IMR-90 (cell line): ENCODE results near the gene EFEMP1. TPM values are rescaled to one million over a fixed set of nuclear protein-coding genes. Genes with fewer than 3 reads are reported as not detected.
A peak's percentile ranks its signal among the peaks of the same experiment; 100 is the strongest.

ENCODE experiments used
- ATAC-seq: fragments of 200-7000 bp; cut with Tn5 transposase; 2 replicates; pipeline ENCODE4 v1.9.1; 2020; ENCODE audit warnings: low read depth, mild to moderate bottlenecking, moderate library complexity
- BruUV-seq: library from RNA; stranded (reverse); fragments of 400-500 nt; replicated peaks from 2 replicates; lab custom pipeline; 2021; lab: Mats Ljungman, UMichigan
- CTCF ChIA-PET: fragments of 300-600 bp; formaldehyde crosslinking; extraction: SDS; loops from one replicate; lab custom pipeline; 2021; ENCODE audit warnings: antibody characterized with exemption; lab: Yijun Ruan, JAX
- POLR2A ChIA-PET: fragments of 300-600 bp; sonication (Branson Sonifier 250); formaldehyde crosslinking; loops from one replicate; lab custom pipeline; 2022; ENCODE audit warnings: antibody characterized with exemption; ENCODE audit not compliant: unreplicated experiment; lab: Charles Lee
- DNase-seq: peaks from one replicate; pipeline ENCODE4 v3.0.0; 2013
- H2AFZ ChIP-seq: replicated peaks from 2 replicates; pipeline ENCODE3; 2013; ENCODE audit warnings: low read length, mild to moderate bottlenecking; ENCODE audit not compliant: poor library complexity
- H2AK5ac ChIP-seq: 2 replicates; pipeline ENCODE4 v1.6.1; 2013; ENCODE audit warnings: low read depth, low read length, inconsistent platforms
- H2AK9ac ChIP-seq: replicated peaks from 2 replicates; pipeline ENCODE3; 2013; ENCODE audit warnings: mild to moderate bottlenecking, low read depth, low read length, moderate library complexity; ENCODE audit not compliant: poor library complexity
- H2BK120ac ChIP-seq: 2 replicates; pipeline ENCODE4 v1.6.1; 2013; ENCODE audit warnings: low read depth, low read length, inconsistent platforms
- H2BK15ac ChIP-seq: 3 replicates; pipeline ENCODE4 v1.6.1; 2013; ENCODE audit warnings: low read depth, low read length, inconsistent platforms
- H2BK20ac ChIP-seq: 2 replicates; pipeline ENCODE4 v1.6.1; 2013; ENCODE audit warnings: low read depth, mild to moderate bottlenecking, inconsistent platforms, low read length, moderate library complexity
- H2BK5ac ChIP-seq: 2 replicates; pipeline ENCODE4 v1.6.1; 2013; ENCODE audit warnings: mild to moderate bottlenecking, low read depth, low read length, inconsistent platforms; ENCODE audit not compliant: poor library complexity, severe bottlenecking
- H3K14ac ChIP-seq: replicated peaks from 2 replicates; pipeline ENCODE4 v1.6.1; 2013; ENCODE audit warnings: low read depth, low read length, inconsistent platforms
- H3K18ac ChIP-seq: 2 replicates; pipeline ENCODE4 v1.6.1; 2013; ENCODE audit warnings: low read depth, low read length, control low read depth
- H3K23ac ChIP-seq: 2 replicates; pipeline ENCODE4 v1.6.1; 2013; ENCODE audit warnings: low read depth, low read length, inconsistent platforms
- H3K27ac ChIP-seq: 2 replicates; pipeline ENCODE4 v1.5.1; 2013; ENCODE audit warnings: mild to moderate bottlenecking, control low read depth, low read length; ENCODE audit not compliant: insufficient read depth
- H3K27me3 ChIP-seq: 2 replicates; pipeline ENCODE4 v1.6.1; 2013; ENCODE audit warnings: low read length; ENCODE audit not compliant: control insufficient read depth, insufficient read depth
- H3K36me3 ChIP-seq: 2 replicates; pipeline ENCODE4 v1.6.1; 2013; ENCODE audit warnings: low read length, mixed read lengths; ENCODE audit not compliant: control insufficient read depth, insufficient read depth
- H3K4ac ChIP-seq: 2 replicates; pipeline ENCODE4 v1.6.1; 2013; ENCODE audit warnings: low read depth, low read length, inconsistent platforms
- H3K4me1 ChIP-seq: 2 replicates; pipeline ENCODE4 v1.6.1; 2013; ENCODE audit warnings: low read length, mixed read lengths; ENCODE audit not compliant: control insufficient read depth, insufficient read depth
- H3K4me2 ChIP-seq: 2 replicates; pipeline ENCODE4 v1.6.1; 2013; ENCODE audit warnings: low read depth, mild to moderate bottlenecking, control low read depth, low read length, moderate library complexity
- H3K4me3 ChIP-seq: 2 replicates; pipeline ENCODE4 v1.5.1; 2013; ENCODE audit warnings: low read depth, mild to moderate bottlenecking, control low read depth, low read length, moderate library complexity; ENCODE audit not compliant: insufficient read depth
- H3K56ac ChIP-seq: 2 replicates; pipeline ENCODE4 v1.6.1; 2013; ENCODE audit warnings: low read length, inconsistent platforms; ENCODE audit not compliant: insufficient read depth; ENCODE audit errors: extremely low read depth
- H3K79me1 ChIP-seq, 2 experiments: 2 replicates each; pipeline ENCODE4 v1.6.1; 2013; ENCODE audit warnings: low read length in 2 of 2, inconsistent platforms in 1 of 2, low read depth in 1 of 2
- H3K9ac ChIP-seq: 2 replicates; pipeline ENCODE4 v1.6.1; 2013; ENCODE audit warnings: low read depth, low read length, control low read depth
- H3K9me1 ChIP-seq: 2 replicates; pipeline ENCODE4 v1.6.1; 2013; ENCODE audit warnings: low read length, inconsistent platforms; ENCODE audit not compliant: insufficient read depth
- H3K9me3 ChIP-seq: 2 replicates; pipeline ENCODE4 v1.6.1; 2013; ENCODE audit warnings: low read length; ENCODE audit not compliant: control insufficient read depth, insufficient read depth
- H4K20me1 ChIP-seq: 2 replicates; pipeline ENCODE4 v1.6.1; 2013; ENCODE audit warnings: low read length, inconsistent platforms; ENCODE audit not compliant: insufficient read depth
- H4K5ac ChIP-seq: 2 replicates; pipeline ENCODE4 v1.6.1; 2013; ENCODE audit warnings: mild to moderate bottlenecking, low read depth, low read length, control low read depth
- H4K8ac ChIP-seq, 2 experiments: 2 replicates each; pipeline ENCODE4 v1.6.1; 2013; ENCODE audit warnings: low read depth in 2 of 2, low read length in 2 of 2, control low read depth in 1 of 2, inconsistent platforms in 1 of 2
- H4K91ac ChIP-seq: 2 replicates; pipeline ENCODE4 v1.6.1; 2013; ENCODE audit warnings: low read depth, low read length, inconsistent platforms; ENCODE audit not compliant: insufficient read depth
- BHLHE40 ChIP-seq: fragments of 150-350 bp; IDR thresholded peaks from 2 replicates; pipeline ENCODE4 v1.6.1; 2016; ENCODE audit warnings: mild to moderate bottlenecking, low read depth, low read length
- CEBPB ChIP-seq: IDR thresholded peaks from 2 replicates; pipeline ENCODE4 v1.6.1; 2012; ENCODE audit warnings: low read depth, low read length, improper control_type of control experiment
- CHD1 ChIP-seq: IDR thresholded peaks from 2 replicates; pipeline ENCODE4 v1.6.1; 2012; ENCODE audit warnings: low read depth, low read length, improper control_type of control experiment
- FOS ChIP-seq: fragments of 150-350 bp; IDR thresholded peaks from 2 replicates; pipeline ENCODE4 v1.6.1; 2016; ENCODE audit warnings: low read depth, low read length
- MAFK ChIP-seq: IDR thresholded peaks from 2 replicates; pipeline ENCODE4 v1.6.1; 2012; ENCODE audit warnings: low read depth, low read length, improper control_type of control experiment
- POLR2A ChIP-seq: IDR thresholded peaks from 2 replicates; pipeline ENCODE4 v1.6.1; 2012; ENCODE audit warnings: mild to moderate bottlenecking, low read depth, low read length
- RAD21 ChIP-seq: IDR thresholded peaks from 2 replicates; pipeline ENCODE4 v1.6.1; 2012; ENCODE audit warnings: low read length, improper control_type of control experiment
- RCOR1 ChIP-seq: IDR thresholded peaks from 2 replicates; pipeline ENCODE4 v1.6.1; 2012; ENCODE audit warnings: mild to moderate bottlenecking, low read length, improper control_type of control experiment; ENCODE audit not compliant: insufficient replicate concordance
- RFX5 ChIP-seq: IDR thresholded peaks from 2 replicates; pipeline ENCODE4 v1.8.0; 2012; ENCODE audit warnings: low read depth, mild to moderate bottlenecking, low read length, moderate library complexity
- SMC3 ChIP-seq: fragments of 150-350 bp; IDR thresholded peaks from 2 replicates; pipeline ENCODE4 v1.6.1; 2016; ENCODE audit warnings: low read depth, mild to moderate bottlenecking, antibody characterized with exemption, low read length, moderate library complexity
- WGBS, 2 experiments: methylation state at CpG; one replicate each; pipeline versions ENCODE4 v1.1.5 to v1.1.7; 2013; ENCODE audit warnings: missing lambda C conversion rate in 2 of 2; ENCODE audit not compliant: insufficient read length in 1 of 2; ENCODE audit errors: extremely low coverage in 2 of 2; 5-methylcytosine and 5-hydroxymethylcytosine counted together
- dilution Hi-C: fragments of 300-500 bp; cut with HindIII; formaldehyde crosslinking; loops from one replicate; pipeline ENCODE4 v1.14.3; 2018; ENCODE audit warnings: low sequenced_read_pairs; ENCODE audit not compliant: unreplicated experiment
- in situ Hi-C: fragments of 300-500 bp; cut with MboI; formaldehyde crosslinking; loops from 3 replicates; pipeline ENCODE4 v1.14.3; 2019; ENCODE audit warnings: low sequenced_read_pairs, inconsistent platforms, mixed read lengths
- intact Hi-C: fragments of 100-400 bp; cut with micrococcal nuclease; formaldehyde crosslinking; loops from 2 replicates; pipeline ENCODE4 v1.10.0; 2022
- polyA plus RNA-seq, 3 experiments: library from polyadenylated mRNA; depleted of rRNA; stranded (reverse); fragments of >200 nt; gene quantifications; 2 replicates each; pipeline ENCODE4 v1.2.3, GENCODE V29; 2012; ENCODE audit warnings: low replicate concordance in 1 of 3
- total RNA-seq: library from RNA; depleted of rRNA; stranded (reverse); fragments of >200 nt; gene quantifications from 2 replicates; pipeline ENCODE4 v1.2.3, GENCODE V29; 2012
- TF ChIP-seq, protein P1 (sequence below): fragments of 150-350 bp; IDR thresholded peaks from 2 replicates; pipeline ENCODE4 v1.6.1; 2017; ENCODE audit warnings: mild to moderate bottlenecking, antibody characterized with exemption, low read length, low read depth
- TF ChIP-seq, protein P2 (sequence below): conservative IDR thresholded peaks from 2 replicates; pipeline ENCODE4 v1.5.1; 2012; ENCODE audit warnings: mild to moderate bottlenecking, low read depth, low read length, improper control_type of control experiment
- TF ChIP-seq, protein P3 (sequence below): fragments of 150-350 bp; IDR thresholded peaks from 2 replicates; pipeline ENCODE4 v1.6.1; 2016; ENCODE audit warnings: low read depth, mild to moderate bottlenecking, low read length, moderate library complexity, borderline replicate concordance

The EFEMP1 gene
- total and polyA plus RNA-seq, 2 of the 4 experiments (the other 2 are of a cell fraction) = 214 to 219 TPM

DNA sequence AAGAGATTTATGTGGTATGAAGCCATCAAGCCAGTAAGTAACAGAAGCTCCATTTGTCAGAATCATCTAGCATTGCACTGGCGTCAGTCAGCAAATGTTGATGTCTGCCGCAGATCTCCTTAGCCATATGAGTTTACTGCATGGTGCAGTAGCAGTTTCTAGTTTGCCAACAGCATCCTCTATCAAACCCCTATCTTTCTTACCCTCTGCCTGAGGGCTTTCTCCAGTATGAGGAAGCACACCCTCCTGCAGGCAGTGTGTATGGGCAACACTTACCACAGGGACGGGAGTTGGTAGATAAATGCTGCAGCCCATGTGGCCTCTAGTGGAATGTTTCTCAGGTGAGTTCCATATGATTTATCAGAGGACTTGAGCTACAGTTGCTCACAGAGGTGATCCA lies 63.7 kb downstream of the EFEMP1 start:
- Histone ChIP-seq H2BK5ac (peak overlapping the region; percentile 82), H2BK120ac (peak overlapping the region; percentile 75), H2AK9ac (peak overlapping the region; percentile 35), H3K4me3 (no peak overlapping the region), H3K9ac (no peak overlapping the region), H3K27me3 (no peaks in the 10 kb centered on the region), H4K91ac (peak overlapping the region; percentile 77), H2AK5ac (peak overlapping the region; percentile 91), H3K4me1 (peaks cover 18% of the 10 kb centered on the region), H3K9me3 (no peaks in the 10 kb centered on the region), H4K5ac (peak overlapping the region; percentile 49; the same call in 1 of the 2 replicates), H3K4me2 (no peak overlapping the region), H3K9me1 (peaks cover 15% of the 10 kb centered on the region), H3K14ac (peak overlapping the region; percentile 73), H3K27ac (peak overlapping the region; percentile 45; the same call in 1 of the 2 replicates), H3K36me3 (0 out of 2 replicates have a peak, but pooled peaks cover 1% of the 10 kb centered on the region), H3K56ac (no peak overlapping the region), H3K79me1 (peaks cover 0 to 8% of the 10 kb centered on the region in 2 experiments; a peak in 1 of 4 replicates), H4K20me1 (no peaks in the 10 kb centered on the region), H2BK20ac (peak overlapping the region; percentile 57), H3K18ac (peak overlapping the region; percentile 12), H3K4ac (peak overlapping the region; percentile 87), H2BK15ac (peak overlapping the region; percentile 63; the same call in 2 of the 3 replicates), H2AFZ (no peak overlapping the region), H3K23ac (peak overlapping the region; percentile 13; the same call in 1 of the 2 replicates), H4K8ac (peak overlapping the region; percentile 74 to 77)
- no CpG with 5 or more reads among the region's 3 CpGs for WGBS, 2 experiments
- in situ Hi-C loops (no loop called here), dilution Hi-C loops (no loop called here), intact Hi-C loops (loop anchor here (10.0 kb wide), 1 partner anchor 145 kb away; no protein-coding TSS in a partner anchor)
- TF ChIP-seq CHD1 = no peak
- TF ChIP-seq POLR2A = no peak
- no peak for TF ChIP-seq RAD21
- no peak for TF ChIP-seq BHLHE40
- TF ChIP-seq, protein P1, sequence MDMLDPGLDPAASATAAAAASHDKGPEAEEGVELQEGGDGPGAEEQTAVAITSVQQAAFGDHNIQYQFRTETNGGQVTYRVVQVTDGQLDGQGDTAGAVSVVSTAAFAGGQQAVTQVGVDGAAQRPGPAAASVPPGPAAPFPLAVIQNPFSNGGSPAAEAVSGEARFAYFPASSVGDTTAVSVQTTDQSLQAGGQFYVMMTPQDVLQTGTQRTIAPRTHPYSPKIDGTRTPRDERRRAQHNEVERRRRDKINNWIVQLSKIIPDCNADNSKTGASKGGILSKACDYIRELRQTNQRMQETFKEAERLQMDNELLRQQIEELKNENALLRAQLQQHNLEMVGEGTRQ = no peak
- no peak for TF ChIP-seq FOS
- no peak for TF ChIP-seq RFX5
- no peak for TF ChIP-seq MAFK
- TF ChIP-seq SMC3 = no peak
- no peak for TF ChIP-seq CEBPB
- TF ChIP-seq, protein P2, sequence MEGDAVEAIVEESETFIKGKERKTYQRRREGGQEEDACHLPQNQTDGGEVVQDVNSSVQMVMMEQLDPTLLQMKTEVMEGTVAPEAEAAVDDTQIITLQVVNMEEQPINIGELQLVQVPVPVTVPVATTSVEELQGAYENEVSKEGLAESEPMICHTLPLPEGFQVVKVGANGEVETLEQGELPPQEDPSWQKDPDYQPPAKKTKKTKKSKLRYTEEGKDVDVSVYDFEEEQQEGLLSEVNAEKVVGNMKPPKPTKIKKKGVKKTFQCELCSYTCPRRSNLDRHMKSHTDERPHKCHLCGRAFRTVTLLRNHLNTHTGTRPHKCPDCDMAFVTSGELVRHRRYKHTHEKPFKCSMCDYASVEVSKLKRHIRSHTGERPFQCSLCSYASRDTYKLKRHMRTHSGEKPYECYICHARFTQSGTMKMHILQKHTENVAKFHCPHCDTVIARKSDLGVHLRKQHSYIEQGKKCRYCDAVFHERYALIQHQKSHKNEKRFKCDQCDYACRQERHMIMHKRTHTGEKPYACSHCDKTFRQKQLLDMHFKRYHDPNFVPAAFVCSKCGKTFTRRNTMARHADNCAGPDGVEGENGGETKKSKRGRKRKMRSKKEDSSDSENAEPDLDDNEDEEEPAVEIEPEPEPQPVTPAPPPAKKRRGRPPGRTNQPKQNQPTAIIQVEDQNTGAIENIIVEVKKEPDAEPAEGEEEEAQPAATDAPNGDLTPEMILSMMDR = no peak
- TF ChIP-seq, protein P3, sequence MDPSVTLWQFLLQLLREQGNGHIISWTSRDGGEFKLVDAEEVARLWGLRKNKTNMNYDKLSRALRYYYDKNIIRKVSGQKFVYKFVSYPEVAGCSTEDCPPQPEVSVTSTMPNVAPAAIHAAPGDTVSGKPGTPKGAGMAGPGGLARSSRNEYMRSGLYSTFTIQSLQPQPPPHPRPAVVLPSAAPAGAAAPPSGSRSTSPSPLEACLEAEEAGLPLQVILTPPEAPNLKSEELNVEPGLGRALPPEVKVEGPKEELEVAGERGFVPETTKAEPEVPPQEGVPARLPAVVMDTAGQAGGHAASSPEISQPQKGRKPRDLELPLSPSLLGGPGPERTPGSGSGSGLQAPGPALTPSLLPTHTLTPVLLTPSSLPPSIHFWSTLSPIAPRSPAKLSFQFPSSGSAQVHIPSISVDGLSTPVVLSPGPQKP = no peak
- TF ChIP-seq RCOR1 = no peak
- no peak for DNase-seq
- BruUV-seq = no TSS peak
- CTCF ChIA-PET = interaction anchor here (1.0 to 1.1 kb wide), 2 partner anchors 141 to 154 kb away, joined by 4 read pairs; no protein-coding TSS in a partner anchor
- no peak for ATAC-seq
- POLR2A ChIA-PET = interaction anchor here (1.0 to 1.1 kb wide), 2 partner anchors 9 to 21 kb away, joined by 3 to 4 read pairs; no protein-coding TSS in a partner anchor
